GM12872 (cell line): ENCODE data around the gene RIC1.

Experiments used
- CTCF ChIP-seq: IDR thresholded peaks from 3 replicates; pipeline ENCODE4 v1.5.1; 2011; ENCODE audit warnings: low read depth, mild to moderate bottlenecking, low read length, moderate library complexity; ENCODE audit not compliant: insufficient read depth

RIC1 gene

GRCh38 chr9:5783982-5784381 is 155.1 kb downstream of the RIC1 start:
- TF ChIP-seq CTCF: no peak

- TF ChIP-seq CTCF: no peak
Observed at GRCh38 chr9:5784526-5785315, 155.8 kb downstream of the RIC1 start.

- TF ChIP-seq CTCF: no peak
Observed at GRCh38 chr9:5786370-5787127, 157.6 kb downstream of the RIC1 start.

GRCh38 chr9:5787220-5787619 is 158.3 kb downstream of the RIC1 start:
- no peak for TF ChIP-seq CTCF

- no peak for TF ChIP-seq CTCF
Observed at GRCh38 chr9:5787759-5788302, 158.9 kb downstream of the RIC1 start.

GRCh38 chr9:5789489-5789888 is 160.6 kb downstream of the RIC1 start:
- TF ChIP-seq CTCF: no peak

- no peak for TF ChIP-seq CTCF
Observed at GRCh38 chr9:5790923-5791322, 162.0 kb downstream of the RIC1 start.
